KOPT-K1 (cell line): ENCODE measurements around the gene MORC2.

Experiments used
- H3K27ac ChIP-seq: fragments of 200-600 bp; sonication (generic); 2 replicates; pipeline ENCODE4 v1.5.1; 2016; ENCODE audit warnings: antibody characterized with exemption, mild to moderate bottlenecking, low read depth, low read length; ENCODE audit not compliant: poor library complexity, severe bottlenecking
- H3K36me3 ChIP-seq: fragments of 200-600 bp; sonication (generic); 2 replicates; pipeline ENCODE4 v1.5.1; 2017; ENCODE audit warnings: antibody characterized with exemption, mild to moderate bottlenecking, low read length, moderate library complexity; ENCODE audit not compliant: insufficient read depth
- H3K9me3 ChIP-seq: fragments of 200-600 bp; sonication (generic); 2 replicates; pipeline ENCODE4 v1.5.1; 2017; ENCODE audit warnings: antibody characterized with exemption, low read length, mild to moderate bottlenecking; ENCODE audit not compliant: insufficient read depth, poor library complexity, severe bottlenecking

MORC2 gene

GRCh38 chr22:30918761-30919160 lies 49.8 kb downstream of the MORC2 start:
- Histone ChIP-seq H3K27ac (no peak overlapping the region), H3K36me3 (no peaks in the 10 kb centered on the region), H3K9me3 (peaks cover 12% of the 10 kb centered on the region)

- H3K27ac ChIP-seq = no peak overlapping the region
- H3K9me3 ChIP-seq = peaks cover 4% of the 10 kb centered on the region
- H3K36me3 ChIP-seq = no peaks in the 10 kb centered on the region
Observed at GRCh38 chr22:30910358-30910757, 58.2 kb downstream of the MORC2 start.

GRCh38 chr22:30909306-30909705 lies 59.3 kb downstream of the MORC2 start:
- Histone ChIP-seq H3K9me3 (no peaks in the 10 kb centered on the region), H3K27ac (no peak overlapping the region), H3K36me3 (no peaks in the 10 kb centered on the region)

GRCh38 chr22:30908051-30908461 lies 60.5 kb downstream of the MORC2 start:
- H3K27ac ChIP-seq = no peak overlapping the region
- H3K36me3 ChIP-seq = no peaks in the 10 kb centered on the region
- H3K9me3 ChIP-seq = no peaks in the 10 kb centered on the region

- no peaks in the 10 kb centered on the region for H3K9me3 ChIP-seq
- H3K36me3 ChIP-seq = no peaks in the 10 kb centered on the region
- no peak overlapping the region for H3K27ac ChIP-seq
Observed at GRCh38 chr22:30906946-30907345, 61.6 kb downstream of the MORC2 start.

GRCh38 chr22:30906411-30906810 lies 62.2 kb downstream of the MORC2 start:
- no peak overlapping the region for H3K27ac ChIP-seq
- no peaks in the 10 kb centered on the region for H3K9me3 ChIP-seq
- H3K36me3 ChIP-seq = no peaks in the 10 kb centered on the region

- Histone ChIP-seq H3K36me3 (no peaks in the 10 kb centered on the region), H3K27ac (no peak overlapping the region), H3K9me3 (no peaks in the 10 kb centered on the region)
Observed at GRCh38 chr22:30905696-30906341, 62.8 kb downstream of the MORC2 start.

- no peak overlapping the region for H3K27ac ChIP-seq
- no peaks in the 10 kb centered on the region for H3K9me3 ChIP-seq
- no peaks in the 10 kb centered on the region for H3K36me3 ChIP-seq
Observed at GRCh38 chr22:30903876-30904460, 64.6 kb downstream of the MORC2 start.

- no peaks in the 10 kb centered on the region for H3K9me3 ChIP-seq
- no peak overlapping the region for H3K27ac ChIP-seq
- H3K36me3 ChIP-seq = no peaks in the 10 kb centered on the region
Observed at GRCh38 chr22:30902496-30903357, 65.8 kb downstream of the MORC2 start.

- Histone ChIP-seq H3K27ac (no peak overlapping the region), H3K9me3 (no peaks in the 10 kb centered on the region), H3K36me3 (no peaks in the 10 kb centered on the region; the same call in 1 of the 2 replicates)
Observed at GRCh38 chr22:30894371-30894740, 74.2 kb downstream of the MORC2 start.

GRCh38 chr22:30893434-30894370 lies 74.9 kb downstream of the MORC2 start:
- no peak overlapping the region for H3K27ac ChIP-seq
- no peaks in the 10 kb centered on the region; the same call in 1 of the 2 replicates for H3K36me3 ChIP-seq
- no peaks in the 10 kb centered on the region for H3K9me3 ChIP-seq

- Histone ChIP-seq H3K27ac (no peak overlapping the region), H3K36me3 (no peaks in the 10 kb centered on the region; the same call in 1 of the 2 replicates), H3K9me3 (no peaks in the 10 kb centered on the region)
Observed at GRCh38 chr22:30892731-30893221, 75.8 kb downstream of the MORC2 start.

GRCh38 chr22:30892286-30892685 lies 76.3 kb downstream of the MORC2 start:
- H3K36me3 ChIP-seq = no peaks in the 10 kb centered on the region; the same call in 1 of the 2 replicates
- no peak overlapping the region for H3K27ac ChIP-seq
- no peaks in the 10 kb centered on the region for H3K9me3 ChIP-seq

- Histone ChIP-seq H3K27ac (no peak overlapping the region), H3K36me3 (no peaks in the 10 kb centered on the region; the same call in 1 of the 2 replicates), H3K9me3 (no peaks in the 10 kb centered on the region)
Observed at GRCh38 chr22:30891781-30892180, 76.8 kb downstream of the MORC2 start.
